GM11168 (cell line): ENCODE data around the gene OTUD5.

Experiments
- in situ Hi-C: fragments of 300-500 bp; cut with MboI; formaldehyde crosslinking; loops from one replicate; pipeline ENCODE4 v1.12.0; 2022; ENCODE audit warnings: low sequenced_read_pairs; ENCODE audit not compliant: unreplicated experiment

Gene OTUD5

GRCh38 chrX:48914593-48915493, 42.6 kb downstream of the OTUD5 start:
- in situ Hi-C loops: loop anchor here (5.0 kb wide), 1 partner anchor 32 kb away; no protein-coding TSS in a partner anchor

DNA sequence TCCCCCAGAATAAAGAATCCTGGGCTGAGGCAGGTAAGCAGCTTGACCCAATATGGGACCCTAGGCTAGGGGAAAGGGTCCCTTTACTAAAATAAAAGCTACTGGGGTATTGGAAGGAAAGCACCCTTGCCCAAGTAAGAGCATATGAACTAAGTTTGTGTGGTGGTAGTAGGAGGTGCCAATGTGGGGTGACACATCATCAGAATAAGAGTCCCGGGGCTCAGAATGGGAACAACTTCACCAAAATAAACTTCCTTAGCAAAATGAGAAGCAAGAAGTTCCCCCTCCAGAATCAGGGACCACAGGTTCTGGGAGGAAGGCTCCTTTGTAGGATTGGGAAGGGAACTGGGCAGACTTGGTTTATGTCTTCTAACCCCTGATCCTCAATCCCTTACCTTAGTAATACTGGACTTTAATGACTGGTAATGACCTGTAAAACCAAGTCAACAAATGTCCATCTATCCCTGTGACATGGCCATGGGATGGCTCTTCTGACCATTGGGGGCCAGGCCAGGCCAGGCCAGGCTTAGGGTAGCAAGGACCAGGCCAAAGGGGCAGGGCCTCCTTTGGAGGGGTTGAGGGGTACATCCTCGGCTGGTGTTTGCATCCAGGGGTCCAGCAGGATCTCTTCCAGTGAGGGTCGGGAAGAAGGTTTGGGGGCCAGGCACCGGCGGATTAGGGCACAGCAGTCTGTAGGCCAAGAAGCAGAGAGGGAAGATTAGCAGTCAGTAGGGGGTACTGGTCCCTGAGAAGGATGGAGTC, 43.6 kb downstream of the OTUD5 start:
- in situ Hi-C loops: loop anchor here (5.0 kb wide), 1 partner anchor 34 kb away; no protein-coding TSS in a partner anchor

DNA sequence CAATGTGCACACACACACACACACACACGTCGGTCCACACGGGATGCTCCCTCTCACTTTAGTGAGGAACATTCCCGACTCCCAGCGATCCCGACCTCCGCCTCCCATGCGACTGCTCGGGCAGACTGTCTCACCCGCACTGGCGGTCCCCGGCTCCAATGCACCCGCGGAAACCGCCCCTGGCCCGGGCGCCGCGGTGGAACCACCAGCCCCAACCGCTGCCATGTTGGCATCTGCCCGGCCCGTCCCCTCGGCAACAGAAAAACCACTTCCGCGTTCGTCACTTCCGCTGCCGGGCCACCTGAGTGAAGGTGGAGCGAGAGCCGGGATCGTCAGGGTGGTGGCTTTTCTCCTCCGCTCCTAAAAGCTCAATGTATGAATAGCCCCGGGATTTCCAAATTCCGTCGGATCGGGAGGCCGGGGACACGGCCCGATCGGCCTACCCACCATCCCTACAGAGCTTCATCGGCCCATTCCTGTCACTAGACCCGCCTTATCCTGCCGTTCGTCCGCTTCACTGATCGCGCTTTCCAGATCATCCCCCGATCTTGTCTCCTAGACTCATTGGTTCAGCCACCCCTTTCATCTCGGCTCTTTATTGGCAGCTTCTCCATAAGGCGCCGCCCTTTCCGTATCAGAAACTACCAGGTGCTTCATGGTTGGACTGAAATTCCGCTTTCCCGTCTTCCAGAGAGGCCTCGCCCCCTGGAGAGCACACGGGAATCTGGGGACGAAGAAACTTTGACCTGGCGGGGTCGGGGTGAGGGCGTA, 45.8 kb downstream of the OTUD5 start, which contains the start of gene SLC35A2:
SLC35A2 (minus strand) TSS at position 235 of the 771 bp plus-strand sequence; CDS start at position 225, 10 bp downstream.
- in situ Hi-C loops: loop anchor here (5.0 kb wide), 1 partner anchor 36 kb away; no protein-coding TSS in a partner anchor

DNA sequence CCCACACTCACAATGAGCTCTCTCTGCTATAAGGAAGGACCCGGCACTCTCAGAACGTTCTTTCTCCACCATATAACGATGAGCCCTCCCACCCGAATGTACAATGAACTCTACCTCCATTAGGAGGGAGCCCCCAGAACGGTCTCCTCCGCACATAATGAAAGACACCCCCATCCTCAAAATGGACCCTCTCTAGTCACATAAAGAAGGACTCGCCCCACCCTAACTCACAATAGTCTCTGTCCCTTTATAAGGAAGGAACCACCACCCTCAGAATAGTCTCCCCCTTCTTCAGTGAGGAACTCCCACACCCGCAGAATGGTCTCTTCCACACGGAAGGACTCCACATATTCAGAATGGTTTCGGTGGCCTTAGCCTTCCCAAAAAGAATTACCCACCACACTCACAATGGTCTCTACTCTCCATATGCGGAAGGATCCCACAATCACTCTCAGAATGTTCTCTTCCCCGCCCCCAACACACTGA, 46.4 kb downstream of the OTUD5 start:
- in situ Hi-C loops: loop anchor here (5.0 kb wide), 1 partner anchor 36 kb away; no protein-coding TSS in a partner anchor

DNA sequence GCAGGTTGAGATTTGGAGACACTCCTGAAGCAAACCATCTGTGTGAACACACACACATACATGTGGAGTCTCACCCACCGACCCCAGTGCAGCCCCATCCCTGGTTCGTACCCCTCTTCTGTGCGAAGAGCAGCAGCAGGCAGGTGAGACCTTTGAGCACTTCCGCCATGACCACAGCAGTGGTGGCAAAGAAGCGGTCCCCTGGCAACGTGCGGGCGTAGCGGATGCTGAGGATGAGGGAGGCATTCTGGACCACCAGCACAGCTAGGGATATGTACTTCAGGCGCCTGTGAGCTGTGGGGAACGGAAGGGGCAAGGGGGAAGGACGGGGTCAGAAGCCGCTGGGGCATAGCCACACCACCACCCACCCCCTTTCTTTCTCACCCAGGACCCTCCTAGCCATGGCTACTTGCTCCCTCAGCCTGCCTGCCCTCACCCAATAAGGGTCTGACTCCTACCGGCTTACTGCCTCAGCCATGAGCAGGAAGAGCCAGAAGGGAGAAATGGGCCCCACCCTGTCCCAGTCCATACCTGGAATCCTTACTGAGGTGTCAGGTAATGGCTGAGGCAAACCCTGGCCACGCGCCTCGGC, 47.6 kb downstream of the OTUD5 start:
- in situ Hi-C loops: loop anchor here (5.0 kb wide), 1 partner anchor 38 kb away; no protein-coding TSS in a partner anchor

DNA sequence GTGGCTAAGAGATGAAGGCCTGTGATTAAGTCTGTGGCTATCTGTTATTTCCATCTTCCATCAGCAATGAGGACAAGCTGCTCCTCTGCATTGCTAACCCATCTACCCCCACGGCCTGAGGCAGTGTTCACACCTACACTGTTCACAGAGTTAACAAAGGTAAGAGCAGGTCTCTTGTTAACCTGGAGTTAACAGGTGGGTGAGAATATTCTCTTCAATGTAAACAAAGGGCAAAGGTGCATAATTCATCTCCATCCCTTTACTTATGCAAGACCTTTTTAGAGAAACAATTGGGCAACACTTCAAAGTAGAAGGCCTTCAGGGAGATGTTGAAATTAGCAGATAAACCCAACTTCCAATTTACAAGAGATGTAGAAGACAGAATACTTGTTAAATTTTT, 48.8 kb downstream of the OTUD5 start:
- in situ Hi-C loops: no loop called here

DNA sequence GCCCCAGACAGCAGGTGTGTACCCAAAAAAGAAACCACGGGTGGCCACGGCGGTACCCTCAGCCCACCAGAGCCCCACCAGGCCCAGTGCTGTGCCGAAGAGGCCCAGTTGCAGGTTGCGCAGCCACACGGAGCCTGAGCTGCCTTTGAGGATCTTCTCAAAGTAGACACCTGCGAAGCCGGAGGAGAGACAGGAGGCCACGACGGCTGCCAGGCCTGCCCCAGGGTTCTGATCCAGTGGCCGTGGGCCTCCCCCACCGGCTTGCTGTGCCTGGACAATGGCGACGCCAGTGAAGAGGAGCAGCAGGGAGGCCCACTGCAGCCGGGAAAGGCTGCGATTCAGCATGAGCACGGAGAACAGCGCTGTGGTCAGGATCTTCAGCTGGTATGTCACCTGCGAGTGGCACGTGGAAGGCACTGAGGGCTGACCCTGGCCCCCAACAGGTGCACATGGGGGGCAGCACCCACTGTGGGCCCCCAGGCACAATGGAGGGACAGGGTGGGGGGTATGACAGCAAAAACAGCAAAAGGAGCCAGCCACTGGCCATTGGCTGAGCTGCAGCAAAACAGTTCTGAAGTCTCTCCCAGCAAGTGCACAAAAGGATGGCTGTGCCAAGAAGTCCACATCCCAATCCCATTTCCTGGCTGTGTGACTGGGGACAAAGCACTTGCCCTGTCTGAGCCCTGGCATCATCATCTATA, 52.2 kb downstream of the OTUD5 start:
- in situ Hi-C loops: no loop called here

- in situ Hi-C loops: no loop called here
Measured at GRCh38 chrX:48904626-48905025, 52.8 kb downstream of the OTUD5 start.

DNA sequence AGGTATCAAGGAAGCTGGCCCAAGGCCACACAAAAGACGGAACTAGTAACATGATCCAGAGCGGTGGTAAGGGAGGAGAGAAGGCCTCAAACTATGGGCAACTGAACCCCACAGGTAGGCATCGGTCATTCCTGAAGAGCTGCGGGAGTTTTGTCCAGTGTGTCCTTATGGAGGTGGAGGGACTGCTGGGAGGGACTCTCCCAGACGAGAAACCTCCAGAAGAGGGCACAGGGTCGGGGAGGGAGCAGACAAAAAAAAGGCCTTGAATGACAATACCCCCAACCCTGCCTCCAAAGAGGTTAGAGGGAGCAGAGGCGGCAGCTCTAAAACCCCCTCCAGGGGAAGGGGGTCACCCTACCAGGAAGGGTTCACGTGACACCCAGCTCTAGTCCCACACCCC, 53.2 kb downstream of the OTUD5 start:
- in situ Hi-C loops: no loop called here

DNA sequence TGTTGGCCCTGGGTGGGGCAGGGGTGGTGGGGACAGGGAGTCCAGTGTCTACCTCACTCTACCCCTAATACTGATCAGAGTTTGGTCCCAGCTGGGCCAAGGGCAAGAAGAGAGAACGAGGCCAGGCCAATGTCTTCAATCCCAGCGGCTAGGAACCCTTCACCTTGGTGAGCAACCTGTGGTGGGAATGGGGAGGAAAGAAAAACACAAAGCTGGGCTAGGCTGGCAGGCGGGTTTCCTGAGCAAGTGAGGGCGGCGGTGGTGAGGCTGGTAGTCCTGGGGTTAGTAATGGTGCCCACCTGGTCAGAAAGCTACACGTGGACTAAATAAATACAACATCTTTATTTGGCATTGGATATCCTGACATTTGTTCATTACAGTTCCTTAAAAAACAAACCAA, 54.1 kb downstream of the OTUD5 start:
- in situ Hi-C loops: no loop called here

- in situ Hi-C loops: no loop called here
Measured at GRCh38 chrX:48902776-48903175, 54.6 kb downstream of the OTUD5 start.

GRCh38 chrX:48902135-48902534, 55.3 kb downstream of the OTUD5 start:
- in situ Hi-C loops: no loop called here

DNA sequence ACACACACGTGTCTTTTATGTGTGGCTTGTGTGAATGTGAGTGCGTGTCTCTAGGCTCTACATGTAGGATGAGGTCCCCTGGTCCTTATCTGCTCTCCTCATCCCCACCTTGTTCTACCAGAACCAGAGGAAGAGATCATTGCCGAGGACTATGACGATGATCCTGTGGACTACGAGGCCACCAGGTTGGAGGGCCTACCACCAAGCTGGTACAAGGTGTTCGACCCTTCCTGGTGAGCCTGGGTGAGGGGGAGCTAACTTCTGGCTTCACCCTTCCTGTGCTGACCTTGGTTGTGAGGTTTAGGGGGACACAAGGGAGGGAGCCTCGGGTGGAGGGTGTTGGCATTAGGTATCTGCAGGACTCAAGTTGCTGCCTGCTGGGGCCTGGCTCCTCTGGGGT, 56.3 kb downstream of the OTUD5 start:
- in situ Hi-C loops: no loop called here

DNA sequence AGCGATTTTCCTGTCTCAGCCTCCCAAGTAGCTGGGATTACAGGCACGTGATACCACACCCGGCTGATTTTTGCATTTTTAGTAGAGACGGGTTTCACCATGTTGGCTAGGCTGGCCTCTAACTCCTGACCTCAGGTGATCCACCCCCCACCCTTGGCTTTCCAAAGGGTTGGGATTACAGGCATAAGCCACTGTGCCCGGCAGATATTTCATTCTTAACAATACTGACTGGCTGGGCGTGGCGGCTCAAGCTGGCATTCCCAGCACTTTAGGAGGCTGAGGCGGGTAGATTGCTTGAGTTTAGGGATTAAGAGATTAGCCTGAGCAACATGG, 58.4 kb downstream of the OTUD5 start:
- in situ Hi-C loops: no loop called here

DNA sequence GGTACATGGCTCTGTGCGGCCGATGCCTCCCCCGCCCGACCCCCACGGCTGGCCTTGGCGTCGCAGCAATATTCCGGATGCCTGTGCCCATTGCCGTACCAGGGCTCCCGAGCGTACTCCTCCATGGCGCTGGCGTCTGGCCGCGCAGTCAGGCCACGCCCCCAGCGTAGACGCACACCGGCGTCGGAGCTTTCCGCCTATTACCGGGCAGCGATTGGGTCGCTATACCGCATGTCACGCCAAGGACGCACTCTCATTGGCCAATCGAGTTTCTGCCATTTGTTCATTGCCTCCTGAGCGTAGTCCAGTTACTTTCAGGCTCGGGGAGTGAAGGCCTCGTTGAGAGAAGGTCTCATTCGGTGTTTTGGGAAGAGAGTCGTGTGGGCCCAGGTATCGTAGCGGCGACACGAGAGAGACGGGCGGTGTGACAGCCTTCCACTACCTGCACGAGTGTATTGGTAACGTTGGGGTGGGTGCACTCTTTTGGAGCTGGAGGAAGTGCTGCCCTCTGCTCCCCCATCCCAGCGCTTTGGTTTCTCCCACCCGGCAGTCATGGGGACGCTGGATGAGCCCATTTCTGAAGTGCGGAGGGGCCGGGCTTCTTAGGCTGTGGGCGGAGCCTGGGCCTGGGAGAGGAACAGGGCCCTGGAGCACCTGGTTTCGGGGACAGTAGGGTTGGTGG, 59.6 kb downstream of the OTUD5 start, which contains the start of the genes PQBP1 and TIMM17B:
PQBP1 (plus strand) TSS at position 306 of the 682 bp plus-strand sequence. CDS start 580 bp downstream, outside the sequence.
TIMM17B (minus strand) TSS at position 144 of the 682 bp plus-strand sequence; CDS start at position 125, 19 bp downstream.
- in situ Hi-C loops: no loop called here

DNA sequence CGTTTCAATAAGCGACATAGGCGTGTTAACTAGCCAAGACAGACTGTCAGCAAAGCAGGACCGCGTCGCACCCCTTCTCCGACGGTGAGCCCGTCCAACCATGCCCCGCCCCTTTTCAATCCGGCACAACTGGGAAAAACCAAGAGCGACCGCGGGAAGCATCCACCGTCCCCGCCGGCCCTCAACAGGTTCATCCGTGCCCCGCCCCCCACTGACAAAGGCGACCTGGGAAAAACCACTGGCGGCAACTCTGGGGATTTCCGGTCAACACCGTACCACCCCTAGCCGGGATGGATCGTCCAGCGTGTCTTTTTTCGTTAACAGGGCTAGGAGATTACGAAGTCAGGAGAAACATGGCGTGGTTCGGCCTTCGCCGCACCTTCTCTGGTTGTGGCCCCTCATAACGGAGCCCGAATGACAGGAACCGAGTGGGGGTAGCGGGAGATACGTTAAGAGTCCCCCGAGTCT, 60.2 kb downstream of the OTUD5 start:
- in situ Hi-C loops: no loop called here

GRCh38 chrX:48896611-48897011, 60.8 kb downstream of the OTUD5 start:
- in situ Hi-C loops: no loop called here

GRCh38 chrX:48894891-48895290, 62.5 kb downstream of the OTUD5 start:
- in situ Hi-C loops: no loop called here
